NCI-H146 treated with DMSO at 0.1 percent for 48 hours (cell line): ENCODE results near the gene ETNK1.
"Not testable (repeated sequence)": the region's sequence is repeated elsewhere in the genome, so short reads cannot be mapped to it uniquely, and the experiment has no call there.

Source experiments
- DNase-seq: peaks from one replicate; lab custom pipeline; 2025; ENCODE audit not compliant: unreplicated experiment; lab: John Stamatoyannopoulos, UW

The ETNK1 gene

GRCh38 chr12:22624870-22625761 is at the start of gene ETNK1:
TSS of gene ETNK1 (plus strand) at chr12:22625171. CDS start at chr12:22625431, 260 bp downstream.
- DNase-seq: peak; percentile 91

DNA sequence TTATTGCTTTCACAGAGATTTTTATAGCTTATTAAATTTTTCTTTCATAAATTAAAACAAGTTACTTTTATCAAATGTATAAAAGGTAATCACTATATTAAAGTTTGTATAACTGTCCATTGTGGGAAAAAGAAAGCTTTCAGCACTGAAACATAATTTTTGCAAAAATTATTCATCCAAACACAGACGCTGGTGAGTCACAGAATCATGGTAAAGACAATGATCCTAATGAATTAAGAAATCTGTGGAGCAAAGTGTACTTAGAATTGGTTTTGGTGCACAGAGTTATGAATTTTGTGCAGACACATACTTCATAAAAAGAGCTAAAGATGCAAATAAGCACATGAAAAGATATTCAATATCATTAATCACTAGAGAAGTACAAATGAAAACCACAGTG is 48.9 kb upstream of the ETNK1 start:
- DNase-seq: no peak

DNA sequence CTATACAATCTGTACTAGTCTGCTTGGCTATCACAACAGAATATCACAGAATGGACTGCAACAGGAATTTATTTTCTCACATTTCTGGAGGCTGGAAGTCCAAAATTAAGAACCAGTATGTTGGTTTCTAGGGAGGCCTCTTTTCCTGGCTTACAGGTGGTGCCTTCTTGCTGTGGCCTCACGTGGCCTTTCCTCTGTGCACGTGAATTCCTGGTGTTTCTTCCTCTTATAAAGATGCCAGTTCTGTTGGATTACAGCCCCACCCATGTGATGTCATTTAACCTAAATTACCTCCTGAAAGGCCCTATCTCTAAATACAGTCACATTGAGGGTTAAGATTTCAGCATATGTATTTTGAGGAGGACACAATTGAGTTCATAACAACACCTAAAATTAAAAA is 48.5 kb upstream of the ETNK1 start:
- no peak for DNase-seq

DNA sequence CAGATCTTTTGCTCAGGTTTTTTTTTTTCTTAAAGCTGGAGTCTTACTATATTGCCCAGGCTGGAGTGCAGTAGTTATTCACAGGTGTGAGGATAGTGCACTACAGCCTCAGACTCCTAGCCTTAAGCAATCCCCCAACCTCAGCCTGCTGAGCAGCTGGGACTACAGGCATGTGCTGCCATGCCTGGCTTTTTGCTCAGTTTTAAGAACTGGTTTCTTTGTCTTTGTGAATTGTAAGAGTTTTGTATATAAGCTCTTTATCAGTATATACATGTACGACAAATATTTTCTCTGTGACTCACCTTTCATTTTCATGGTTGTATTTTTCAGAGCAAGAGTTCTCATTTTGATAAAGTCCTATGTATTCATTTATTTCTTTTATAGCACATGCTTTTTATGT is 47.3 kb upstream of the ETNK1 start:
- no peak for DNase-seq

DNA sequence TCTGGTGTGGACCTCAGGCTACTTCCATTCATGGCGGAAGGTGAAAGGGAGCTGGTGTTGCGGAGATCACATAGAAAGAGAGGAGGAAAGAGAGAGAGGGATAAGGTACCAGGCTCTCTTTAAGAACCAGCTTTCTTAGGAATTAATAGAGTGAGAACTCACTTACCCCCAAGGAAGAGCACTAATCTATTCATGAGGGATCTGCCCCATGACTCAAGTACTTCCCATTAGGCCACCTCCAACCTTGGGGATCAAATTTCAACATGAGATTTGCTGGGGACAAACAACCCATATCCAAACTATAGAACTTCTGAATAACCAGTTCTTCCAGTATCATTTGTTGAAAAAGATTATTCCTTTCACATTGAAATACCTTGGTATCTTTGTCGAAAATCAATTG is 46.6 kb upstream of the ETNK1 start:
- no peak for DNase-seq

- peak; percentile 81 for DNase-seq
These were observed 36.2 kb upstream of the ETNK1 start for GRCh38 chr12:22588817-22589216.

DNA sequence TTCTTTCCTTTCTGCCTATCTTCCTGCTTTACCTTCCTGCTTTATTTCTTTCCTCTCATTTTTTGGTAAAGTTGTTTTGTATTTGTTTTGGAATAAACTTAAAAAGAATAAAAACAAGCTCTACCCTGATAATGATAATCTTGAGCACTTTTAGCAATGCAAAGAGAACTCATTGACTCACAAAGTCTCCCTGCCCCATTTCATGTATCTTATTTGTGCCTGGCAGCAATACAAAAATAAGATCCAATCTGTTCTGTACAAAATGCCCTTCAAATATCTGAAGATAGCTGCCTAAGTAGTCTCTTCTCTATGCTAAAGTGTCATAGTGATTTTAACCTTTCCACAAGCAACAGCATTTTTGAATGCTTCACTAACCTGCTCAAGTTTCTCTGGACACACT is 31.1 kb upstream of the ETNK1 start:
- DNase-seq: no peak

GRCh38 chr12:22597539-22597938 is 27.4 kb upstream of the ETNK1 start:
- not testable (repeated sequence) for DNase-seq

- no peak for DNase-seq
These were observed 26.7 kb upstream of the ETNK1 start for GRCh38 chr12:22598141-22598762.

DNA sequence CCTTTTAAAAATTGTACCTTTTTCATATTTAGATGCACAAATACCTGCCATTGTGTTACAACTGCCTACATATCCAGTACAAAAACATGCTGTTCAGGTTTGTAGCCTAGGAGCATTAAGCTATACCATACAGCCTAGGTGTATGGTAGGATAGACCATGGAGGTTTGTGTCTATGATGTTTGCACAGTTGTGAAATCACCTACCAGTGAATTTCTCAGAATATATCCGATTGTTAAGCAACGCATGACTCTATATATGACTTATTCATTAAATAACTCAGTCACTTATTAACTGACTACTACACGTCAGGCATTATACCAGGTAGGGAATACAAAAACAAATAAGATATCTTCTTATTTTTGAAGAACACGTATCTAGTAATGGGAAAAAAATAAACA is 26.2 kb upstream of the ETNK1 start:
- DNase-seq: no peak

GRCh38 chr12:22600181-22600580 is 24.8 kb upstream of the ETNK1 start:
- no peak for DNase-seq

DNA sequence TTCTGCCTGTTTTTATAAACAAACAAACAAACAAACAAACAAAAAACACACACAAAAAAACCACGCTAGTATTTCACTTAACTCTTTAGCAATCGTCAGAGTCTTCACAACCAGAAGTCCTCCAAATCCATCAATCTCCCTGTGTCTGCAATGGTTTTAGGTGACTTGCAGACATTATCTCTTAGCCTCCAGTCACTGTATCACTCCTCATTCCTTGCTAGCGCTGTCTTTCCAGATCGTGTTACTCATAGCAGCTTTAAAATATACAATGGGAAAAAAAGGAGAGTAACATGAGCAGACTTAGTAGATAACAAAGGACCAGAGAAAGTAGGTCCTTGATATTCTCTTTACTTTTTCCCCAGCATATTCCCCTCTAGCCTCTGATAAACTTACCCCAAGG is 15.5 kb upstream of the ETNK1 start:
- no peak for DNase-seq

- no peak for DNase-seq
These were observed 14.8 kb upstream of the ETNK1 start for GRCh38 chr12:22610131-22610530.

- not testable (repeated sequence) for DNase-seq
These were observed 12.1 kb upstream of the ETNK1 start for GRCh38 chr12:22612822-22613221.

- no peak for DNase-seq
These were observed 8.9 kb upstream of the ETNK1 start for GRCh38 chr12:22615963-22616501.

DNA sequence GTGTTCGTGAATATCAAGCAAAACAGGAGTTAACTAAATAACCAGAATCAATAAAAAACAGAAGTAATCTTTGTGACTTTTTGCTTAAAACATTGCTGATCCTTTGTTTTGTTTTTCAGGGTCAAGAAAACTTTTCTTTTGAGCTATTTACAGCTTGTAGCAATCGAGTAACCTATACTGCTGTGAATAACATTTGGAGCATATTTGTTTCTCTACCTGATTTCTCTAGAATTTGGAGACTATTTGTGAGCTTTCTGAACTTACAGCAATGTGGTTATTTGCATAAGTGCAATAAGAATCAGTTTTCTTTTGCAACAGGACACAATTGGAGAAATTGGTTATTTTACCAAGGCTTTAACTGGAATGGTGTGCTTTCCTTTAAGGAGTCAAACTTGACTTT is 7.3 kb upstream of the ETNK1 start:
- no peak for DNase-seq

- DNase-seq: peak; percentile 91
These were observed 462 bp upstream of the ETNK1 start for GRCh38 chr12:22624548-22624869.

- peak; percentile 42 for DNase-seq
These were observed 857 bp downstream of the ETNK1 start for GRCh38 chr12:22625762-22626294.

- DNase-seq: no peak
These were observed 1.4 kb downstream of the ETNK1 start for GRCh38 chr12:22626406-22626805.

DNA sequence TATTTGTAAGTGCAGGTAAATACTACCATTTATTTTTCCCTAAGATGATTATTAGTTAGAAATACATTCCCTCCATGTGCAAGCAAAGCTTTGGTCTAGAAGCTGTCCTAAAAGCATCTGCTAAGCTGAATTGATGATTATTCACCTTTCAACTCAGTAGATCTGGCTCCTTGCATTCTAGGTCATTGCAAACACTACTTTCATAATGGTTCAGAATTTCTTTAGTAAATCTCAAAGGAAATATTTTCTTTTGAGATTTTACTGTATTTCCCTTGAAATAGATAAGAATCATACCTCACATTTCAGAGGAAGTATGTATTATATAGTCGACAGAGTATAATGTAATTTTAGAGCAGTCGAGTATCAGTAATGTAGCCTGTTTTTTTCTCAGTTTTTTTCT is 2.4 kb downstream of the ETNK1 start:
- no peak for DNase-seq

GRCh38 chr12:22628228-22628627 is 3.3 kb downstream of the ETNK1 start:
- no peak for DNase-seq

- DNase-seq: peak; percentile 35
These were observed 7.0 kb downstream of the ETNK1 start for GRCh38 chr12:22631863-22632463.
